ENCODE measurements around the gene MRPS35.

DNA sequence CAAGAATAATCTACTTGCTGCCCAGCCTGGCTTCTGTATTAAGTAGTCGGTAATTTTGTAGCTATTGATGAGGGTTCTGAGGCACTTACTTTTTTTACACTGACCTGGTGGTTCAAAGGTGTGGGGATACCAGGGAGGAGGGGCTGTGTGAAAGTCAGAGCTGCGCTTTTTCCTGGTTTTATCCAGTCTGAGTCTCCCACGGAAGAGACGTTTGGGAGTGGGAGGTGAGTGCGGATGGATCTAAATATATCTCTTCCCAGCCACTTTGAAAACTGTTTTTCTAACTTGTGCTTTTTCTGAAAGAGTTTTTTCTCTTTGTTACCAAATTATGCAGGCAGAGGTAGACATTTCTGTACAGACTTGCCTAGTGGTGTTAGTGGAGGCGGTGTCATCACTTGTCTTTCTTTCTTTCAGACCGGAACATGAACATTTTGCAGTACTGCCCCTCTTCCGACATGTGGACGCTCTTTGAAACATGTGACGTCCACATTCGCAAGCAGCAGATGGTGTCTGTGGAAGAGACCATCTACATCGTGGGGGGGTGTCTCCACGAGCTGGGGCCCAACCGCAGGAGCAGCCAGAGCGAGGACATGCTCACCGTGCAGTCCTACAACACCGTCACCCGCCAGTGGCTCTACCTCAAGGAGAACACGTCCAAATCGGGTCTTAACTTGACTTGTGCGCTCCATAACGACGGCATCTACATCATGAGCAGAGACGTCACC lies 86.8 kb downstream of the MRPS35 start:
- no peak for TF ChIP-seq EGR1 (IDR thresholded peaks at IDR 0.05)
- no peak for TF ChIP-seq TCF12 (IDR thresholded peaks at IDR 0.05; ENCODE audit: low read depth)
- TF ChIP-seq YY1 (IDR thresholded peaks at IDR 0.05; ENCODE audit: low read depth), result no peak
- TF ChIP-seq ZBTB7A (IDR thresholded peaks at IDR 0.05; ENCODE audit: low read depth), result no peak
- no peak for TF ChIP-seq CREB1 (IDR thresholded peaks at IDR 0.05; ENCODE audit: low read depth)
- TF ChIP-seq RAD21 (IDR thresholded peaks at IDR 0.05; ENCODE audit: low read depth), result no peak
- TF ChIP-seq EP300 (IDR thresholded peaks at IDR 0.05; ENCODE audit: borderline replicate concordance), result no peak
- no peak for TF ChIP-seq TAF1 (IDR thresholded peaks at IDR 0.05; ENCODE audit: low read depth)
- TF ChIP-seq, protein P1, sequence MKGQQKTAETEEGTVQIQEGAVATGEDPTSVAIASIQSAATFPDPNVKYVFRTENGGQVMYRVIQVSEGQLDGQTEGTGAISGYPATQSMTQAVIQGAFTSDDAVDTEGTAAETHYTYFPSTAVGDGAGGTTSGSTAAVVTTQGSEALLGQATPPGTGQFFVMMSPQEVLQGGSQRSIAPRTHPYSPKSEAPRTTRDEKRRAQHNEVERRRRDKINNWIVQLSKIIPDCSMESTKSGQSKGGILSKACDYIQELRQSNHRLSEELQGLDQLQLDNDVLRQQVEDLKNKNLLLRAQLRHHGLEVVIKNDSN (IDR thresholded peaks at IDR 0.05), result no peak
- TF ChIP-seq, protein P2, sequence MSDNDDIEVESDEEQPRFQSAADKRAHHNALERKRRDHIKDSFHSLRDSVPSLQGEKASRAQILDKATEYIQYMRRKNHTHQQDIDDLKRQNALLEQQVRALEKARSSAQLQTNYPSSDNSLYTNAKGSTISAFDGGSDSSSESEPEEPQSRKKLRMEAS (IDR thresholded peaks at IDR 0.05), result no peak
- TF ChIP-seq TEAD4 (IDR thresholded peaks at IDR 0.05), result no peak
- TF ChIP-seq CEBPB (IDR thresholded peaks at IDR 0.05), result no peak
